CD14-positive monocyte (primary cell): ENCODE data around the gene ZKSCAN4. TPM values are rescaled to one million over a fixed set of nuclear protein-coding genes. Genes with fewer than 3 reads are reported as not detected.

Experiments used
- DNase-seq, 3 donors: peaks; one replicate each; pipeline ENCODE4 v3.0.0-alpha.2; 2011 to 2022
- H2AFZ ChIP-seq: 2 replicates; pipeline ENCODE4 v1.6.0; 2012; ENCODE audit warnings: mild to moderate bottlenecking, low read depth, low read length, inconsistent platforms; ENCODE audit not compliant: insufficient read depth, poor library complexity, severe bottlenecking
- H3K27ac ChIP-seq, 2 donors: 1 replicate in 1 of 2; 2 replicates in 1 of 2; pipeline ENCODE4 v1.5.1; 2012 to 2013; ENCODE audit warnings: low read length in 2 of 2, control low read depth in 1 of 2, inconsistent platforms in 1 of 2, low read depth in 1 of 2, mild to moderate bottlenecking in 1 of 2
- H3K27me3 ChIP-seq, 2 donors: one replicate each; pipeline versions ENCODE4 v1.6.0 to v1.6.1; 2011 to 2013; ENCODE audit warnings: low read length in 2 of 2; ENCODE audit not compliant: control insufficient read depth in 2 of 2, insufficient read depth in 2 of 2
- H3K36me3 ChIP-seq, 2 donors: replicated peaks in 1 of 2; 1 replicate in 1 of 2; 2 replicates in 1 of 2; pipeline versions ENCODE4 v1.5.1 to v1.6.1; 2012 to 2013; ENCODE audit warnings: low read length in 2 of 2, control low read depth in 1 of 2, inconsistent platforms in 1 of 2, mild to moderate bottlenecking in 1 of 2; ENCODE audit not compliant: insufficient read depth in 2 of 2, control insufficient read depth in 1 of 2
- H3K4me1 ChIP-seq, 2 donors: 1 replicate in 1 of 2; 2 replicates in 1 of 2; pipeline versions ENCODE4 v1.5.1 to v1.6.1; 2012 to 2013; ENCODE audit warnings: low read length in 2 of 2, control low read depth in 1 of 2, inconsistent platforms in 1 of 2, mild to moderate bottlenecking in 1 of 2, moderate library complexity in 1 of 2; ENCODE audit not compliant: insufficient read depth in 2 of 2, control insufficient read depth in 1 of 2
- H3K4me2 ChIP-seq: replicated peaks from 2 replicates; pipeline ENCODE3; 2012; ENCODE audit warnings: low read length, moderate library complexity, mild to moderate bottlenecking; ENCODE audit not compliant: poor library complexity, severe bottlenecking; ENCODE audit errors: extremely low read depth
- H3K4me3 ChIP-seq, 3 experiments: fragments of 200-600 bp in 1 of 3; sonication (generic) in 1 of 3; replicated peaks in 1 of 3; 1 replicate in 2 of 3; 2 replicates in 1 of 3; pipeline ENCODE4 v1.5.1; 2011 to 2013; ENCODE audit warnings: low read length in 3 of 3, mild to moderate bottlenecking in 3 of 3, control low read depth in 2 of 3, low read depth in 2 of 3, inconsistent platforms in 1 of 3, moderate library complexity in 1 of 3
- H3K79me2 ChIP-seq: 2 replicates; pipeline ENCODE4 v1.6.0; 2012; ENCODE audit warnings: mild to moderate bottlenecking, control low read depth, inconsistent platforms, low read length, moderate library complexity; ENCODE audit not compliant: insufficient read depth
- H3K9ac ChIP-seq: 2 replicates; pipeline ENCODE4 v1.6.0; 2017; ENCODE audit warnings: low read length, mild to moderate bottlenecking; ENCODE audit not compliant: insufficient read depth, poor library complexity, severe bottlenecking
- H3K9me3 ChIP-seq, 2 donors: replicated peaks in 1 of 2; 1 replicate in 1 of 2; 2 replicates in 1 of 2; pipeline versions ENCODE4 v1.5.1 to v1.6.1; 2012 to 2013; ENCODE audit warnings: low read length in 2 of 2, control low read depth in 1 of 2; ENCODE audit not compliant: control insufficient read depth in 1 of 2, insufficient read depth in 1 of 2
- H4K20me1 ChIP-seq: 2 replicates; pipeline ENCODE4 v1.6.0; 2012; ENCODE audit warnings: mild to moderate bottlenecking, low read length, control low read depth, moderate library complexity; ENCODE audit not compliant: insufficient read depth
- H3K27ac Mint-ChIP-seq, 7 donors: one replicate each; pipeline ENCODE4 v1.8.0; 2020; ENCODE audit warnings: mild to moderate bottlenecking in 7 of 7, mixed read lengths in 7 of 7, moderate library complexity in 6 of 7, inconsistent platforms in 2 of 7
- H3K27me3 Mint-ChIP-seq, 3 donors: one replicate each; pipeline ENCODE4 v1.8.0; 2021 to 2022; ENCODE audit warnings: low read depth in 3 of 3, mild to moderate bottlenecking in 3 of 3, mixed read lengths in 3 of 3, moderate library complexity in 3 of 3, inconsistent platforms in 1 of 3
- H3K36me3 Mint-ChIP-seq, 2 donors: one replicate each; pipeline ENCODE4 v1.8.0; 2020; ENCODE audit warnings: mixed read lengths in 2 of 2, inconsistent platforms in 1 of 2, mild to moderate bottlenecking in 1 of 2
- H3K4me1 Mint-ChIP-seq: one replicate; pipeline ENCODE4 v1.8.0; 2020; ENCODE audit warnings: mild to moderate bottlenecking, mixed read lengths
- H3K4me3 Mint-ChIP-seq, 2 donors: one replicate each; pipeline ENCODE4 v1.8.0; 2020; ENCODE audit warnings: mild to moderate bottlenecking in 2 of 2, mixed read lengths in 2 of 2, moderate library complexity in 1 of 2
- H3K9me3 Mint-ChIP-seq, 7 donors: one replicate each; pipeline ENCODE4 v1.8.0; 2020 to 2022; ENCODE audit warnings: mixed read lengths in 7 of 7, mild to moderate bottlenecking in 6 of 7, moderate library complexity in 6 of 7, inconsistent platforms in 2 of 7
- CTCF ChIP-seq: fragments of 200-600 bp; IDR thresholded peaks from one replicate; pipeline ENCODE4 v1.8.0; 2022; ENCODE audit warnings: antibody characterized with exemption, mild to moderate bottlenecking
- WGBS: methylation state at CpG from one replicate; pipeline ENCODE4 v1.1.5; 2013; ENCODE audit warnings: missing lambda C conversion rate; ENCODE audit not compliant: insufficient coverage; 5-methylcytosine and 5-hydroxymethylcytosine counted together
- intact Hi-C, 2 donors: fragments of 100-400 bp; cut with micrococcal nuclease; formaldehyde crosslinking; loops; one replicate each; pipeline versions ENCODE4 v1.15.0 to v1.15.1; 2023
- polyA plus RNA-seq, 3 donors: library from polyadenylated mRNA; depleted of rRNA in 1 of 3; unstranded in 2 of 3; stranded (reverse) in 1 of 3; fragments of 300-500 nt in 2 of 3; fragments of >200 nt in 1 of 3; fragmentation: Illumina TruSeq in 2 of 3; gene quantifications; 1 replicate in 2 of 3; 2 replicates in 1 of 3; pipeline ENCODE4 v1.2.3, GENCODE V29; 2012 to 2021

Gene ZKSCAN4
- polyA plus RNA-seq, 3 donors = 1.5 to 2.0 (median 1.6) TPM

GRCh38 chr6:28208111-28208659 is 43.9 kb downstream of the ZKSCAN4 start:
- Histone ChIP-seq H3K4me2 (peak overlapping the region; percentile 62), H3K27me3 (peaks cover 88 to 89% of the 10 kb centered on the region in 2 donors), H3K9me3 (peaks cover 1 to 46% of the 10 kb centered on the region in 2 donors), H2AFZ (peak overlapping the region; percentile 52), H3K79me2 (no peaks in the 10 kb centered on the region), H3K36me3 (no peaks in the 10 kb centered on the region), H3K4me1 (peaks cover 19 to 29% of the 10 kb centered on the region in 2 donors), H3K9ac (no peak overlapping the region), H3K27ac (no peak overlapping the region), H3K4me3 (peak overlapping the region in 1 of 3 experiments; percentile 65), H4K20me1 (no peaks in the 10 kb centered on the region)
- Mint-ChIP-seq H3K36me3 (peaks cover 0 to 15% of the 10 kb centered on the region in 2 donors), H3K4me3 (peak overlapping the region; percentile 71 to 94), H3K4me1 (peaks cover 33% of the 10 kb centered on the region), H3K27ac (no peak overlapping the region), H3K9me3 (peaks cover 2 to 48% (median 37%) of the 10 kb centered on the region in 7 donors), H3K27me3 (peaks cover 77 to 84% (median 79%) of the 10 kb centered on the region in 3 donors)
- DNase-seq = no peak
- WGBS = 14% methylated on average over 12 of the region's 23 CpGs
- TF ChIP-seq CTCF = no peak
- intact Hi-C loops = no loop called here

GRCh38 chr6:28207510-28208110 is 44.5 kb downstream of the ZKSCAN4 start:
- no peaks in the 10 kb centered on the region for H3K36me3 ChIP-seq
- H3K79me2 ChIP-seq = no peaks in the 10 kb centered on the region
- peak overlapping the region; percentile 62 for H3K4me2 ChIP-seq
- intact Hi-C loops = no loop called here
- peaks cover 27% of the 10 kb centered on the region for H3K4me1 Mint-ChIP-seq
- H3K36me3 Mint-ChIP-seq = peaks cover 0 to 11% of the 10 kb centered on the region in 2 donors
- no peak for TF ChIP-seq CTCF
- H3K9me3 Mint-ChIP-seq = peaks cover 2 to 44% (median 33%) of the 10 kb centered on the region in 7 donors
- DNase-seq = peak in 1 of 3 donors; percentile 19
- H3K9ac ChIP-seq = no peak overlapping the region
- H3K4me3 ChIP-seq = peak overlapping the region in 1 of 3 experiments; percentile 65
- peak overlapping the region; percentile 52 for H2AFZ ChIP-seq
- no peak overlapping the region for H3K27ac ChIP-seq
- no peak overlapping the region for H3K27ac Mint-ChIP-seq
- 2% methylated on average over 23 of the region's 35 CpGs for WGBS
- peaks cover 72 to 79% (median 73%) of the 10 kb centered on the region in 3 donors for H3K27me3 Mint-ChIP-seq
- peak overlapping the region; percentile 71 to 94 for H3K4me3 Mint-ChIP-seq
- peaks cover 3 to 46% of the 10 kb centered on the region in 2 donors for H3K9me3 ChIP-seq
- no peaks in the 10 kb centered on the region for H4K20me1 ChIP-seq
- peaks cover 82 to 83% of the 10 kb centered on the region in 2 donors for H3K27me3 ChIP-seq
- peaks cover 15 to 23% of the 10 kb centered on the region in 2 donors for H3K4me1 ChIP-seq
